HG03025 (cell line): Measurements from ENCODE around the gene MPV17L.
"Not testable (repeated sequence)": the region's sequence is repeated elsewhere in the genome, so short reads cannot be mapped to it uniquely, and the experiment has no call there.

Experiments used
- ATAC-seq: cut with Tn5 transposase; IDR thresholded peaks from one replicate; pipeline ENCODE4 v1.9.1; 2021; ENCODE audit warnings: mild to moderate bottlenecking, moderate library complexity; ENCODE audit not compliant: unreplicated experiment, low FRiP score

MPV17L gene

GRCh38 chr16:15407756-15408155 lies 12.2 kb downstream of the MPV17L start:
- not testable (repeated sequence) for ATAC-seq

DNA sequence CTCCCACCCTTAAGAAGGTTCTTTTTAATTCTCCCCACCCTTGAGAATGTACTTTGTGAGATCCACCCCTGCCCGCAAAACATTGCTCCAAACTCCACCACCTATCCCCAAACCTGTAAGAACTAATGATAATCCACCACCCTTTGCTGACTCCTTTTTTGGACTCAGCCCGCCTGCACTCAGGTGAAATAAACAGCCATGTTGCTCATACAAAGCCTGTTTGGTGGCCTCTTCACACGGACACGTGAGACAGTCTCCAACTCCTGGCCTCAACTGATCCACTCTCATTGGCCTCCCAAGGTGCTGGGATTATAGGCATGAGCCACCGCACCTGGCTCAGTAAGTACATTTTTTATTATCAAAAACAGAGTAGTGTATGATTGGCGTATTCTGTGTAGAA lies 13.9 kb downstream of the MPV17L start:
- not testable (repeated sequence) for ATAC-seq

GRCh38 chr16:15415511-15415985 lies 20.0 kb downstream of the MPV17L start:
- ATAC-seq, result no peak

DNA sequence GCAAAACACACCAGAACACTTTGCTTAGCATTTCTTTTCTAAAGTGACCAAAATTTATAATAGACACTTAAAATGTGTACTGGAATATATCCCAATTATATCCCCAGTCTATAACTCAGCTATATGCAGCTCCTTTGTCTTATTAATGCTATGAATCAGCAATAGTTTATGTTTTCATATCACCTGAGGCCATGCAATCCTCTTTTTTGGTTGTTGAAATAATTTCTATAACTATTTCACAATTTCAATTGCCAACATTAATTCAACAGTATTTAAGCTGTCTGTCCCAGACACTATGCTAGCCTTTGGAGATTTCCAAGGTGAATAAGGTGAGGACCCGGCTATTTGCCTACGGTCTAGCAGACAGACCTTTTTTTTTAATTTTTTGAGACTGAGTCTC lies 21.6 kb downstream of the MPV17L start:
- ATAC-seq, result no peak

- ATAC-seq, result no peak
Measured at GRCh38 chr16:15418206-15418605, 22.7 kb downstream of the MPV17L start.

DNA sequence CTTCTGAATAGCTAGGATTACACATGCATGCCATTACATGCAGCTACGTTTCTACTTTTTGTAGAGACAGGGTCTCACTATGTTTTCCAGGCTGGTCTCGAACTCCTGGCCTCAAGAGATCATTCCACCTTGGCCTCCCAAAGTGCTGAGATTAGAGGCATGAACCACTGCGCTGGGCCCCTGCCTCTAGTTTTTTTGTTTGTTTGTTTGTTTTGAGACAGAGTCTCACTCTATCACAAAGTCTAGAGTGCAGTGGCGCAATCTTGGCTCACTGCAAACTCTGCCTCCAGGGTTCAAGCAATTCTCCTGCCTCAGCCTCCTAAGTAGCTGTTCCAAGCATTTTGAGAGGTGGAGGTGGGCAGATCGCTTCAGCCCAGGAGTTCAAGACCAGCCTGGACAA lies 26.1 kb downstream of the MPV17L start:
- ATAC-seq, result not testable (repeated sequence)

DNA sequence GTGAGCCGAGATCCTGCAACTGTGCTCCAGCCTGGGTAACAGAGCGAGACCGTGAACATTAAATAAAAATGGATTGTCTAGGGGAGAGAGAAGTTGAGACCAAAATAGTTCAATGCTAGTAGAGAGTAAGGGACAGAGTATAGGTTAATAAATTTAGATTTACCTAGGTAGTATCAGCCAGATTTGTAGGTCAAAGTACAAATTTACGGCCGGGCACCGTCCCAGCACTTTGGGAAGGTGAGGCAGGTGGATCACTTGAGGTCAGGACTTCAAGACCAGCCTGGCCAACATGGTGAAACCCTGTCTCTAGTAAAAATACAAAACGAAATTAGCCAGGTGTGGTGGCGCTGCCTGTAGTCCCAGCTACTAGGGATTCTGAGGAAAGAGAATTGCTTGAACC lies 26.7 kb downstream of the MPV17L start:
- ATAC-seq, result no peak

- ATAC-seq, result no peak
Measured at GRCh38 chr16:15425861-15426260, 30.3 kb downstream of the MPV17L start.

- ATAC-seq, result no peak
Measured at GRCh38 chr16:15426796-15427195, 31.2 kb downstream of the MPV17L start.

DNA sequence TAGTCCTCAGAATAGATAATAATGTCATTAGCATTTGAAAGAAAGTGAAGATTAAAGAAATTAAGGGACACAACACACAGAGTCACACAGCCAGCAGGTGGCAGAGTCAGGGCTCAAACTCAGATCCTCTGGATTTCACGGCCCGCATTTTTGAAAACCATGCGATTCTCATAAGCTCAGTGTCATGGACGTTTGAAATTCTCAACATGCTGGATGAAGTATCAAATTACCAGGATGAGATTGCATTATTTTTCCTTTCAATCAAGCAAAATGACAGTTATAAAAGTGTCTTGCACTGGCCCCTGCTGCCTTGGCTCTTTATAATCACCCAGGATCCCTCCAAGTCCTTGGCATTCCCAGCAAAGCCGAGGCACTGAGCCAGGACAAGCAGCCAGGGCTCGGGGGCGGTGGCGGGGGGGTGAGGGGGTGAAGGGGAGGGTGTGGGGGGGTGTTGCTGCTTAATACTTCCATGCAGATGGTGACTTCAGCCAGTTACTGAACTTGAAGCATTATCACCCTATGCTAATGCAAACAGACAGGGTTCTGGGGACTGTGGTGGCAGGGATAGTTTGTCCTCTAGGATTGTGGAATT lies 32.2 kb downstream of the MPV17L start:
- no peak for ATAC-seq

DNA sequence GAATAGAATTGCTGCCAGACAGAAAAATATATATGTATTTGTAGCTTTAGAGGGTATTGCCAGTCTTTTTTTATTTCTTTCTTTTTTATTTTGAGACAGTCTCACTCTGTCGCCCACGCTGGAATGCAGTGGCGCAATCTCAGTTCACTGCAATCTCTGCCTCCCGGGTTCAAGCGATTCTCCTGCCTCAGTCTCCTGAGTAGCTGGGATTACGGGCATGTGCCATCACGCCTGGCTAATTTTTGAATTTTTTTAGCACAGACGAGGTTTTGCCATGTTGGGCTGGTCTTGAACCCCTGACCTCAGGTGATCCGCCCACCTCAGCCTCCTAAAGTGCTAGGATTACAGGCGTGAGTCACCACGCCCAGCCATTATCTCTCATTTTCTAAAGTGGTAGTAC lies 35.3 kb downstream of the MPV17L start:
- ATAC-seq, result not testable (repeated sequence)

GRCh38 chr16:15434079-15434424 lies 38.5 kb downstream of the MPV17L start:
- ATAC-seq, result no peak

- ATAC-seq, result no peak
Measured at GRCh38 chr16:15434425-15435215, 39.1 kb downstream of the MPV17L start, which contains the start of gene BMERB1. TSS of gene BMERB1 (plus strand) at chr16:15434588. CDS start at chr16:15434654, 66 bp downstream.

DNA sequence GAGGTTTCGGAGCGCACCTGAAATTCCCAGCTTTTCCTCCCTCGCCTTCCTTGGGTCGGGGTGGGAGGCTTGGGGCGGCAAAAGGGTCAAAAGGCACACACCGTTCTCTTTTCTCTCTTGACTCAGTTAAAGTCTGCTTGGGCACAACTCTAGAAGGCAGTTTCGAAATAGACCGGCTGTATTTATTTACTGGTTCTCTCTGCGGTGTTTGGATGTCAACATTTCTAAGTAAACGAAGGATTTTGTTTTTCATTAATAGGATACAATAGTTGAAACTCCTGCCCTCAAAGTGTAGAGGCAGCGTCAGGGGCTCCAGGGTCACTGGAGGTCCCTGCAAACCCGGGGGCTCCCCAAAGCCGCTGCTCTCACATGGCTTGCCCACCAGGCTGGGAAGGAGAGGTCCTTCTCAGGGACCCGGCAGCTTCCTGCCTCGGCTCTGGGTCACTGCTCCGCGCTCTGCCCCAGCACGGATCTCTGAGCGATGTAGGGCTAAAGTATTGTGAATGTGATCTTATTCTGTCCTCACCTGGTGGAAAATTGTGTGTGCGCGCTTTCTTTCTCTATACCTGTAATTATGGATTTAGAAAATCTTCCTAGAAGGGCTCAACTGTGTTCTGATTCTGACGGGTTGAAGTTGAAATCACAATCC lies 39.8 kb downstream of the MPV17L start:
- ATAC-seq, result no peak

- no peak for ATAC-seq
Measured at GRCh38 chr16:15439102-15439501, 43.5 kb downstream of the MPV17L start.

GRCh38 chr16:15439521-15439920 lies 44.0 kb downstream of the MPV17L start:
- no peak for ATAC-seq

- ATAC-seq, result no peak
Measured at GRCh38 chr16:15440852-15441251, 45.3 kb downstream of the MPV17L start.

GRCh38 chr16:15442140-15442539 lies 46.6 kb downstream of the MPV17L start:
- not testable (repeated sequence) for ATAC-seq

DNA sequence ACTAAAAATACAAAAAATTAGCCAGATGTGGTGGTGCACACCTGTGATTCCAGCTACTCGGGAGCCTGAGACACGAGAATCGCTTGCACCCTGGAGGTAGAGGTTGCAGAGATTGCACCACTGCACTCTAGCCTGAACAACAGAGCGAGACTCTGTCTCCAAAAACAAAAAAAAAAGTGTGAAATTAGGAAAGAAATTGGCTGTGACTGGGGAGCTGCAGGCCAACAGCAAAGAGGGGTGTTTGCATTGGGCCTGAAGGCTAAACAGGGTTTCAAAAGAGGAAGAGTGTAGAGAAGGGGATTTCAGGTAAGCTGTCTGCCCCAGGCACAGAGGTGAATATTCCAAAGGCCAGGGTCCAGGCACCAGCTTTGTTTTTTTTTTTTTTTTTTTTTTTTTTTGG lies 48.2 kb downstream of the MPV17L start:
- ATAC-seq, result no peak

DNA sequence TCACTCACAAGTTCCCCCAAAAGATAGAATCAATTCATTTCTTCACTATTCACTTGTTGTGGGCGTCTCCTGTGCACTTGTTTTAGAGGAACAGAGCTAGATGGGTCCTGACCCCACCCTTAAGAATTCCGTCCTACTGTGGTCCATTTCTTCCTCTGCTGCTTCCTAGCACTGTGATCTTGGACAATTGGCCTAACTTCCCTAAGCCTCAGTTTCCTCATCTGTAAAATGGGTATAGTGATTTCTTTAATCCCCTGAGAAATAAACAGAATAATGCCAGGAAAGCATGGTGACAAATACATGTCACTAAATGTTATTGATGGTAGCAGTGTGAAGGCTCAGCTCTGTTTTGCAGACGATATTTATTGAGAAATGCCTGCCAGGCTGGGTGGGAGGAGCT lies 48.7 kb downstream of the MPV17L start:
- no peak for ATAC-seq

DNA sequence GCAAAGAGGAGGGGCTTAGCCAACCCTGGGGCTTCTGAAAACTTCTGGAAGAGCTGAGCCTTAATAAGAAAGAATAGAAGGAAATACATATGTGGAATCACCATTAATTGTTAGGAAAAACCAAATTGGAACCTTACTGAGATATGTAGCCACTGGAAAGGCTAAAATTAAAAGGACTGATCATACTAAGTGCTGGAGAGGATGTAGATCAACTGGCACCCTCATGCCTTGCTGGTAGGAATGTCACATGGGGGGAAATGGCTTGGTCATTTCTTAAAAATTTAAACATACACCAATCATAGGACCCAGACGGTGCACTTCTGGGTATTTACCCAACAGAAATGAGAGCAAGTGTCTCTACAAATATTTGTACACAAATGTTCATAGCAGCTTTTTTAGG lies 49.9 kb downstream of the MPV17L start:
- no peak for ATAC-seq

DNA sequence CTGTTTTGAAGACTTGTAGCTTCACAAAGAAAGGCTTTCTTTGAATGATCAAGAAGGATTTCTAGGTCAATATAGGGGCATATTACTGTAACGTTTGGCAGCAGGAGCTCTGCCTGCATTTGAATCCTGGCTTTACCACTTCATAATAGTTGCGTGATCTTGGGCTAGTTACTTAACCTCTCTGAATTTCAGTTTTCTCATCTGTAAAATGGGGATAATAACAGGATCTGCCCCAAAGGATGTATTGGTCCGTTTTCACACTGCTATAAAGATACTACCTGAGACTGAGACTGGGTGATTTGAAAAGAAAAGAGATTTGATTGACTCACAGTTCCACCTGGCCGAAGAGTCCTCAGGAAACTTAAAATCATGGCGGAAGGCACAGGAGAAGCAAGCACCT lies 51.3 kb downstream of the MPV17L start:
- no peak for ATAC-seq
